NCI-H345 (cell line): Measurements from ENCODE around the gene RNF151.

Experiments
- DNase-seq: peaks from one replicate; lab custom pipeline; 2025; lab: John Stamatoyannopoulos, UW

Gene RNF151

DNA sequence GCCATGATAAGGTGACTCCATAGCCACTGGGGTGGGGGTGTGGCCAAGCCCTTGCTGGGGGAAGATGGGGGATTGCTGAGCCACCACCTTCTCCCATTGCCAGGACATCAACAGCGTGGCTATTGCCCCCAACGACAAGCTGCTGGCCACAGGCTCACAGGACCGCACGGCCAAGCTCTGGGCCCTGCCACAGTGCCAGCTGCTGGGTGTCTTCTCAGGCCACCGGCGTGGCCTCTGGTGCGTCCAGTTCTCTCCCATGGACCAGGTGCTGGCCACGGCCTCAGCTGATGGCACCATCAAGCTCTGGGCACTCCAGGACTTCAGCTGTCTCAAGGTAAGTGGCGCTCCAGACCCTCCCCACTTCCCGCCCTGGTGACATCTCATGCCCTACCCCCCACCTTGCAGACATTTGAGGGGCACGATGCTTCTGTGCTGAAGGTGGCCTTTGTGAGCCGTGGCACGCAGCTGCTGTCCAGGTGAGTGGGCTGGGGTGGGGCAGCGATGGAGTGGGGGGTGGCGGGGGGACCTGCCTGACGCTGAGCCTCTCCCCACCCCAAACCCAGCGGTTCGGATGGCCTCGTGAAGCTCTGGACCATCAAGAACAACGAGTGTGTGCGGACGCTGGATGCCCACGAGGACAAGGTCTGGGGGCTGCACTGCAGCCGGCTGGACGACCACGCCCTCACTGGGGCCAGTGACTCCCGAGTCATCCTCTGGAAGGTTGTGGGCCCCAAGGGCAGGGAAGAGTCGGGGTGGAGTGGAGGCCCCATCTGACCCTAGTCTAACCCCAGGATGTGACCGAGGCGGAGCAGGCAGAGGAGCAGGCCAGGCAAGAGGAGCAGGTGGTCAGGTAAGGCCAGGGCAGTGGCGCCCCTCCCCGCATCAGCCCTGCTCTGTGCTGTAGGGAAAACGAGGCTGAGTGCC, 10.6 kb downstream of the RNF151 start:
- no peak for DNase-seq

DNA sequence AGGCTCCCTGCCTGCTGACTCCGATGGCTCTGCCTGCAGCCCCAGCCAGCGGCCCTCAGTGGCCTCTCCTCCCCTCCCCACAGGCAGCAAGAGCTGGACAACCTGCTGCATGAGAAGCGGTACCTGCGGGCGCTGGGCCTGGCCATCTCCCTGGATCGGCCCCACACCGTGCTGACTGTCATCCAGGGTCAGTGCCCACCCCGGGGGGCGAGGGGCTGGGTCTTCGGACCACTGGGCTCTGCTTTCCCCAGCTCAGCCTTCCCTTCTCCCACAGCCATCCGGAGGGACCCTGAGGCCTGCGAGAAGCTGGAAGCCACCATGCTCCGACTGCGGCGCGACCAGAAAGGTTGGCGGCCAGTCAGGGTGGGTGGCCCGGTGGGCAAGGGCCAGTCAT, 11.2 kb downstream of the RNF151 start:
- DNase-seq = no peak

DNA sequence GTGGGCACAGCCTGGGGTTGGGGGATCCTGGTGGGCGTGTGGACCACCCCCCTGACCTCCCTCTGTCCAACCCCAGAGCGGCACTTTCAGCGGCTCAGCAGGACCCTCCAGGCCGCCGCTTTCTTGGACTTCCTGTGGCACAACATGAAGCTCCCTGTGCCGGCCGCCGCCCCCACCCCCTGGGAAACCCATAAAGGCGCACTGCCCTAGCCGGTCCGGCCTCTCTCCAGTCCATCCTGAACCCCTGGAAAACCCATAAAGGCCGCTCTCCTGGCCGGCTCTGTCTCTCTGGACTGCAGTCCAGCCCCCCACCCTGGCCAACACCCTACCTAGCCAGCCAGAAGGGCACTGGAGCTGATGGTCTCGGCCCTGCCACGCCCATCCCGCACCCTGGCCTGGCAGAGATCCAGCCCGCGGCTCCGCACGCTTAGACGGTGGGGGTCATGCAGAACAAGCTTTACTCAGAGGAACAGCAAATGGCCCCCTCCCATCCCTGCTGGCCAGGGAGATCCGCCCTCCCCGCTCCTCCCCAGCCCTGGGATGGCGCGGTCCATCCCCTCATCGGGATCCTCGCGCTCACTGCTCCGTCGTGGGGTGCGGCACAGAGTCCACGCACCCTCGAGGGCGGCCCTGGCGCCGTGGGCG, 11.9 kb downstream of the RNF151 start:
- DNase-seq = no peak

DNA sequence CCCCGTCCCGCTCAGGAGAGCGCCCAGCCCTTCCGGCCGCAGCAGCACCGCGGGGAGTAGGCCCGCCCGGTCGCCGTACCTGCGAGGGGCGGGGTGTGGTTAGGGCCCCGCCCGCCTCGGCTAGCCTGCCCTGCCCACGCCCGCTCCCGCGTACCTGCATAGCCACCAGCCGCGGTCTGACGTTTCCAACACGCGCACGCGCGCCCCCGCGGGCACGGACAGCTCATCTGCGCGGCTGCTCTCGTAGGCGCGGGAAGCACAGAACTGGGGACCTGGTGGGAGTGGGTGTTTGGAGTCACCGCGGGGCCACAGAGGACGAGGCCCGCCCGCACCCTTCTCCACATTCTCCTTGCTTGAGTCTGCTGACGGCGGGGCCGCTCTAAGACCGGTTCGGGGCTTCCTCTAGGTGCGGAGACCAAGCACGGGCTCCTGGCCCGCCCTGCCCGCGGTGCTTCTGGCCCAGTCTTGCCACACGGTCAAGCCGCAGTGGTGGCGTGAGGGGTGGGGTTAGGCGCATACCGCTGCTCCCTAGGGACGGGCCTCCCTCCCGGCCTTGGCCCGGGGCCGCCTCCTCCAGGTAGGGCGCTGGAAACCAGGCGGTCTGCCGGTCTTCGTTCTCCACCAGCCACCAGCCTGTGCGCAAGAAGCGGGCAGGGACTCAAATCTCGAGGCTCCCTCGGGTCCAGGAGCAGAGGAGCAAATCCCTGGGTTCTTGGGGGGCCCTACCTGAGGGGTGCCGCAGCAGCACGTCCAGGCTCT, 12.8 kb downstream of the RNF151 start:
- DNase-seq = no peak

DNA sequence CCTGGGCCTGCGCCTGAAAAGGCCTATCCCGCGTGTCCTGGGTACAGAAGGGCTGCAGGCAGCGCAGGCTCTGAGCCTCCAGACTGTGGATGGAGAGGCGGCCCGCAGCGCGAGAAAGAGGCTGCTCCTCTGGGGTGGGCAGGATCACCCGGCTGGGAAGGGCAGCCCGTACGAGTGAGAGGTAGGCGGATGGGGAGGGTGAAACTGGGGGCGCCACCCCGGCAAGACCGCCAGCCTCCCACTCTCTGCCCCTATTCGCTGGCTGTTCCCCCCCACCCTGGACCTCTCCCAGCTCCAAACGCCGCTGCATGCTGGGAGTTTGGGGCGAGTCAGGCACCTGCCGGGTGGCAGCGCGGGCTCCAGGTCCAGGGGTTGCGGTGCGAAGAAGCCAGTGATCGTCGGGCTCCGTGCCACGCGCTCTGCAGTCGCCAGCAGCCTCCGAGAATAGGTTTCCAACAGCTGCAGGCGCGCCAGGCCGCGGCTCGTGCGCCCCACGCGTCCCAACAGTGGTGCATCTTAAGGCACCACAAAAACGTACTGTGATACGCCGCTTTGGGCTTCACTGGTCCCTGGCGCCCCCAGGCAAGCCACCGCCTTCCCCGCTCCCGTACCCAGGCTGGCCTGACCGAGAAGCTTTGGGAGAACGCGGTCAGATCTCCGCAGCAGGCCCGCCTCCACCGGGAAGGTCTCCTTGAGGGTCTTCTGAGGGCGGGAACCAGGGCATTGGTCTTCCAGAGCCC, 13.5 kb downstream of the RNF151 start:
- DNase-seq = no peak

DNA sequence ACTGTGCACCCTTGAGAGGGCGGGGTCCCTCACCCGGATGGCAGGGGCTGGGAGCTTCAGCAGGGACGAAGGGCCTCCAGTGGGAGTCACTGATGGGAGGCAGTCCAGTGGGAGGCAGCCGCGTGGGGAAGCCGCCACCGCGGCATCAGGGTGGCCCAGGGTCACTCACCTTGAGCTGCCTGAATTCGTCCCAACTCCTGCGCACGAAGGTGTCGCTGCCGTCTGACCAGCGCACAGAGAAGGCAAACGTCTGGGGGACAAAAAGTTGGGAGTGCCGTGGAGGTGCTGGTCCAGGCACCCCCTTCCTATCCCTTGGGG, 14.1 kb downstream of the RNF151 start:
- DNase-seq = no peak

DNA sequence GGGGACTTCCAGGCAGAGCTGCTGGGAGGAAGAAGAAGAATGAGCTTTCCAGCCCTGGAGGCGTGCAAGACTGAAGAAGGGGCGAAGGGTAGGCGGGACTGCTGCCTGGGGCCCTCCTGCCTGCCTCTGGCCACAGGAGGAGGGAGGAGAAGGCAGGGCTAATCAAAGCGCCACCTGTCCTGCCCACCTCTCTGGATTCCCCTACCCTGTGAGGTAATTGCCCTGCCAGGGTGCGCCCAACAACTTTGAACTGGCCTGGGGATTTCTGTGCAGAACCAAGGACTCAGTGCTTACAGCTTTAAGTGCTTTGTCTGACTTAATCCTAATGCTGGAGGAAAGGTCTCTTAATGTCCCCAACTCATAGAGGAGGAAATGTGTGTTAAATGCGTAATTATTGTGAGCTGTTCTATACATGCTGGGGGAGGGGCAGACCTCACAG, 14.8 kb downstream of the RNF151 start, which contains the start of gene NOXO1:
TSS of gene NOXO1 (minus strand) at position 72 of the 439 bp plus-strand sequence. CDS start 290 bp downstream, outside the sequence.
- no peak for DNase-seq

DNA sequence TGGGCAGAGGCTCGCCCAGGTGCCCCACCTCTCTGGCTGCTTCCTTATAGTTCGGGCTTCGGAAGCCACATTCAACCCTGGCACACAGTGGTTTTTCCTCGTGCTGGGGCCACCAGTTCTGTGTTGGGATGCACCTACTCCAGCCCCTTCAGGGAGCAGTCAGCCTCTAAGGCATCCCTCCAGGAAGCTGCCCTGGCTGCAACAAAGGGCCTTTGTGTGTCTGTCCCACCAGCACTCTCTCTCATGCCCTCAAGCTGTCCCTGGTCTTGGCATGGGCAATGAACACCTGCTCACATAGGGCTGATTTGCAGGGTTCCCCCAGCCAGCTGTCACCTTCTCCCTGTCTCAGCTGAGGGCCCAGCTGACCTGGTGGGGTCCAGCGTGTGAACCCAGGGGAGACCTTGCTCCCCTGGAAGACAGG, 15.4 kb downstream of the RNF151 start:
- peak; percentile 22 for DNase-seq

DNA sequence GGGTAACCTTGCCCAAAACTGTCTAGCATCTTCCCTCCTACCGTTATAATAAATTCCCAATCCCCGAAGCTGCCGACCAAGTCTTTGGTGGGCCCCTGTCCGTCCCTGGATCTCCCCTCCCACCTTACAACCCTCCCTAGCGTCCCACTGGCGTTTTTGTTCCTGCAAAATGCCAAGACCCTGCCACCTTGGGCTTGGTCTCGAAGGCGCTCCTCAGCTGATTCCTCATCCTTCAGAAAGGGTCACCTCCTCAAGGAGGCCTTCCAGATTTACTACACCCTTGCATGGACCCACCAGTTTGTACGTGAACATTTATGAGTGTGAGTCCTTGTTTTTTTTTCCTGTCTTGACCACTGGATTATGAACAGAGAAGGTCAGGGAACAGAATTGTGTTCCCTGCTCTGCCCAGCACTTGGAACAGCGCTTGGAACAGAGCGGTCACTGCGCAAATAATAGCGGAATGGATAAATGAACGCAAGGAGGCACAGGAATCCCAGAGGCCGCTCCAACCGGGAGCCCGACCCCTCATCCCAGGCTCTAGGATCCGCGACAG, 16.4 kb downstream of the RNF151 start:
- DNase-seq = no peak

DNA sequence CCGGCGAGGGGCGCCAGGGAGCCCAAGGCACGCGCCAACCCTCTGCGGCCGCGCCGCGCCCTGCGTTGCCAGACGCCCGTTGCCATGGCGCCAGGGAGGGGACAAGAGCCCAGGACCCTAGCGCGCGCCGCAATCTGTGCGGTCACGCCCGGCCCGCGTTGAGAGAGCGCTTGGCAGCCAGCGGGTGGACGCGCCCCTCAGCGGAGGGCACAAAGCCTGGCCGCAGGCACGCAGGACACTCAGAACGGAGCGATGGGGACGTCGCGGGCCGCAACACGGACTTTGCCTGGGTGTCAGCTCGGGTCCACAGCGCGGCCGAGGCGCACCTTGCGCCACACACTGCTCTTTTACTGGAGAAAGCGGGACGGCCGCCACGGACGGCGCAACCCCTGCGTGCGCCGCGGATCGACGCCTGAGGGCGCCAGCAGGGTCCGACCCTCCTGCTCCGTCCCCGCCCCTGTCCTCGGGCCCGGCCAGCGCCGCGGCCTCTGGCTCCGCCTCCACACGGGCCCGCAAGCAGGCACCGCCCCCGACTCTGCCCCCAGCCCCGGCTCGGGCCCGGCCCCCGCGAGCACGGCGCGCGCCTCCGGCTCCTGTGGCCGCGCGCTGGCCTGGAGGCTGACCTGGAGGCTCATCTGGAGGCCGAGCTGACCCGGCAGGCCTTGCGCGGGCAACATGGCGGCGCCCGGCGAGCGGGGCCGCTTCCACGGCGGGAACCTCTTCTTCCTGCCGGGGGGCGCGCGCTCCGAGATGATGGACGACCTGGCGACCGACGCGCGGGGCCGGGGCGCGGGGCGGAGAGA, 17.1 kb downstream of the RNF151 start, which contains the start of gene GFER:
TSS of gene GFER (plus strand) at position 650 of the 803 bp plus-strand sequence. CDS start at position 676, 26 bp downstream.
- peak; percentile 88 for DNase-seq

DNA sequence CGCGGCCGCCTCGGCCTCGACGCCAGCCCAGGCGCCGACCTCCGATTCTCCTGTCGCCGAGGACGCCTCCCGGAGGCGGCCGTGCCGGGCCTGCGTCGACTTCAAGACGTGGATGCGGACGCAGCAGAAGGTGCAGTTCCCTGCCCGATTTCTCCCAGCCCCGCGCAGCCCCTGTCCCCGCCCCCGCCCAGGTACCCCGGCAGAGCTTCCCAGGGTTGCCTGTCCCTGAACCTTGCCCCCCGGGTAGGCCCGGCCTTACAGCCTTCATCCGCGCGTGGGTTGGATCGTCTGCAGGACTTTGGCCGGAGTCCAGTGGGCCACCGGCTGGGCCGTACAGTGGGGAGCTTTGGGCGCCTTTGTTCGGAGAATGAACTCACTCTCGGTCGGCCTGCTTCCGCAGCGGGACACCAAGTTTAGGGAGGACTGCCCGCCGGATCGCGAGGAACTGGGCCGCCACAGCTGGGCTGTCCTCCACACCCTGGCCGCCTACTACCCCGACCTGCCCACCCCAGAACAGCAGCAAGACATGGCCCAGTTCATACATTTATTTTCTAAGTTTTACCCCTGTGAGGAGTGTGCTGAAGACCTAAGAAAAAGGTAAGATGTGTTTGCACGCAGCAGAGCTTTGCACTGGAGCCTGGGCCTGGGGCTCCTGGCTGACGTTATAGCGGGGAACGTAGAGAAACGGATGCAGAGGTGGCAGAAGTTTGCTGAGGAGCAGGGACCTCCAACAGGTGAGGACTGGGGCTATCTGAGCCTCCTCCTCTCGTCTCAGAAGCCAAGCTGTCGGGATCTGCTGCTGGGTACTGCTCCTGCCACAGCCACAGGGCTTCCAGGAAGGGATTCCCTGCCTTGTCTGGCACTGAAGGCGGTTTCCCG, 17.9 kb downstream of the RNF151 start:
- DNase-seq = no peak

DNA sequence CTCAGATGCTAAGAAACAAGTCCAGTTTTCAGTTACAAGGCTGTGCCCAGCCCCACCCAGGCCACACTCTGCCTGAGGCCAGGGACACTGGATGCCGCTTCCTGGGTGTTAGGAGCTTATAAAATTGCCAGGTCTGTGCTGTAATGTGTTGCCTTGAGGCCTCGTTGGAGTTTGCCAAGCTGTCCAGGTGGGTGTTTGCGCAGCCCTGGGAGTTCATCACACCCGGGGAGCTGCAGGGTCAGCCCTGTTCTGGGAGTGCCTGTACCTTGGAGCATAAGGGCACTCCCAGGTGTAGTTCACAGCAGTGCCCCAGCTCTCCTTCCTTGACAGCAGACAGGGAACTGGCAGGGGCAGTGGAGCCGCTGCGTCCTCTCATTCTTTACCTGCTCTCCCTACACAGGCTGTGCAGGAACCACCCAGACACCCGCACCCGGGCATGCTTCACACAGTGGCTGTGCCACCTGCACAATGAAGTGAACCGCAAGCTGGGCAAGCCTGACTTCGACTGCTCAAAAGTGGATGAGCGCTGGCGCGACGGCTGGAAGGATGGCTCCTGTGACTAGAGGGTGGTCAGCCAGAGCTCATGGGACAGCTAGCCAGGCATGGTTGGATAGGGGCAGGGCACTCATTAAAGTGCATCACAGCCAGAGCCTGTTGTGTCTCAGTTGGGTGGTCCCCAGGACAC, 19.0 kb downstream of the RNF151 start:
- no peak for DNase-seq

DNA sequence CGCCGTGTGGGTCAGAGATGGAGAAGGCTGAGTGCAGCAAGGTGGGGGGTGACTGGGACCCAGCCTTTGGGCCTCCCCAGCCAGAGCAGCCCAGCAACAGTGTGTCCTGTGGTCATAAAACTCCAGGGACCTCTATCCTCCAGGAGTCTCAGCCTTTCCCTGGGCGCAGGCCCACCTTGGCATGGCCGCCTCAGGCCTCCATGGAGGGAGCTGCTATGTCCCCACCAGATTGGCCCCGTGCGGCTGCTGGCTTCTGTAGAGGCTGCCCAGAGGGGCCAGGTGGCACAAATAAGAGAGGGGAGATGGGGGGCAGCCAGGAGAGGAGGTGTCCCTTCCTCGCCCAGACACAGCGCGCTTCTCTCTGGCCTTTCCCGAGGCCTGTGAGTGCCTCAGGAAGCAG, 20.5 kb downstream of the RNF151 start:
- no peak for DNase-seq

DNA sequence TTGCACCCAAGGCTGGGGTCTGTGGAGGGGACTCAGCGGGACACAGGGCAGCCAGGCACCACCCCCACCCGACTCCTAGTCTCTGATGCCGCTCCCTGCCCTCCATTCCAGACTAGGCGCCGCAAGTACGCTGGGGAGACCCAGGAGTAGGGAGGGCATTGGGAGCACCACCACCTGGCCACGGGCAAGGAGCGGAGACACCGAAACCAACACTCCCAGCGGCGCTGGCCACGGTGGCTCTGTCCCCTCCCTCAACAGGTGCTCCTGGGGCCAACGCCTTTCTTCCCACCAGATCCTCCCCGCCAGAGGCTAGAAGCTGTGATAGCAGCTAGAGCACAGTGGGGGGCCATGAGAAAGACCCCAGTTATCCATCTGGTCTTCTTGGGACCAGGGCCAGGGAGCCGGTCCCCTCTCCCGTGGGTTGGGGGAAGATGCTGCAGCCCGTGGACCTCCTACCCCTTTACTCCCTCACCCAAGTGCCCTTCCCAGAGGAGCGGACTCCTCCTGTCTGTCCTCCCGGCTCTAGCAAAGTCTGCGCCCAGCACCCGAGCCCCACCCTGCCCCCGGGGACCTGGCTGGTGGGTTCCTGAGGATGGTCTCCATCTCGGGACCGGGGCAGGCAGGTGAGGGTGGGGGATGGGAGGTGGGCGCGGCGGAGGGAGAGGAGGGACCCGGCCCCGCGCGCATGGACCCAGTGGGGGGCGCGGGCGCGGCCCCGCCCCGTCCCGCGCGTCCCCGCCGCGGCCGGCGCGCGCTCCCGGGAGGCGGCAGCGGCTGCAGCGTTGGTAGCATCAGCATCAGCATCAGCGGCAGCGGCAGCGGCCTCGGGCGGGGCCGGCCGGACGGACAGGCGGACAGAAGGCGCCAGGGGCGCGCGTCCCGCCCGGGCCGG, 22.8 kb downstream of the RNF151 start, which contains the start of gene SYNGR3:
TSS of gene SYNGR3 (plus strand) at position 762 of the 892 bp plus-strand sequence. CDS start 133 bp downstream, outside the sequence.
- peak; percentile 64 for DNase-seq

DNA sequence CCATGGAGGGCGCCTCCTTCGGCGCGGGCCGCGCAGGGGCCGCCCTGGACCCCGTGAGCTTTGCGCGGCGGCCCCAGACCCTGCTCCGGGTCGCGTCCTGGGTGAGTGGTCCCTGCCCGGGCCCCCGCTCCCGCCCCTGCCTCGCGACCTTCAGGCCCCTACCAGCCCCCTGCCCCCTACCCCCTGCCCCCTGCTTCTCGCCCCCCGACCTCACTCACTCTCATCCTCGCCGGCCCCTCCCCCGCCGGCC, 23.4 kb downstream of the RNF151 start:
- DNase-seq = no peak

DNA sequence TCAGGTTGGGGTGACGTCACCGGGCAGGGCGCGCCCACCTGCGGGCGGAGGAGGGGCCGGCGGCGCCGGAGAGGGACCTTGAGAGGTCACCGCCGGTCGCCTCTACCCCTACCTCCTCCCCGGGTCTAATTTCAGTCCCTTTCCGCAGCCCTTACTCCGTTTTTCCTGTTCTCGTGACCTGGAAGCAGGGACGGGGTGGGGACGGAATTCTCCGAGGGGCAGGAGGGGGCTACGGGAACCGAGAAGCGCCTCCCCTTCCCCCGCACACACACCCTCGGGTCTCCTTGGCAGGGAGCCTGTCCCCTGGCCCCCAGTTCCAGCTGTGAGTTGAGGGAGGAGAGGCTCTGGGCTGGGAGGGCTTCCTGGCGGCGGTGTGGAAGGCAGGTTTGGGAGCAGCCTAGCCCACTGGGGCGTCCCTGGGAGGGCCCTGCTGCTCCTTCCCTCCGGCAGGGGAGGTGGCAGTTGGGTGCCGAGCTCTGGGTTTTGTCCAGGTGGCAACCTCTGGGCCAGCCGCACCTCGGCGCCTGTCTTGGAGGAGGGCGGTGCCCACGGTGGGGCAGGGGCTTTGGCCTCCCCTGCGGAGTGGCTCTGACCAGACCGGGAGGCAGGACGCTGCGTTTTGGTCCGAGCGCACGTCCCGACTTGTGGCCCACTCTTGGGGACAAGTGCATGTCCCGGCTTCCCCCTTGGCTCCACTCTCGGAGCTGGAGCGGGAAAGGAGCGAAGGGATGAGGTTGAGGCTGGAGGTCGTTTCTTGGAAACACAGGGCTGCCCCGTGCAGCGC, 23.9 kb downstream of the RNF151 start:
- DNase-seq = peak; percentile 62

DNA sequence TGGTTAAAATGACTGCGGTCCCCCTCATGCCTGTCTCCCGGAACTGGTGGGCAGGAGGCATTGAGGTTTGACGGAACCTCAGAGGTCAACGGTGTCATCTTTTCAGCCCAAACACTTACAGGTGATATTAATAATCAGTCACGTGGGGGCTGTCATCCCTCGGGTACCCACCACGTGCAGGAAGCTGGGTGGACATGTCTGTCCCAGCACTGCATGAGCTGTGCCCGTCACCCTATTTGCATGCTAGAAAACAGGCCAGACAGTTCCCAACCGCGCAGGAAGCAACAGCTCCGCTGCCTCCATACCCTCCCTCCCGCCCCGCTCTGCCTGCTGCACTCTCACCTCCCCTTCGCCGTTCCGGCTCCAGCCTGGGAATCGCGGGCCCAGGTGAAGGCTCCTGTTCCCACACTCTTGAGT, 24.5 kb downstream of the RNF151 start:
- DNase-seq = no peak
